ENCODE measurements around the gene RTTN.

The RTTN gene

GRCh38 chr18:70041459-70042050 lies 163.9 kb downstream of the RTTN start:
- no peak overlapping the region for H3K27ac ChIP-seq (ENCODE audit: low read length)
- no peaks in the 10 kb centered on the region for H3K9me2 ChIP-seq (replicated peaks; ENCODE audit: insufficient read depth, low read length)
- H3K36me3 ChIP-seq (replicated peaks; ENCODE audit: insufficient read depth, low read length), result no peaks in the 10 kb centered on the region
- H3K4me2 ChIP-seq (ENCODE audit: low read depth, low read length), result no peak overlapping the region
- no peak overlapping the region for H2AFZ ChIP-seq (ENCODE audit: low read length)
- no peak overlapping the region for H3K9ac ChIP-seq (ENCODE audit: low read length)
- no peak for DNase-seq
- TF ChIP-seq EZH2phosphoT487 (IDR thresholded peaks at IDR 0.05; ENCODE audit: low read length) (no peak), EZH2 (optimal IDR thresholded peaks at IDR 0.05; ENCODE audit: low read depth, low read length) (no peak)
- TF ChIP-seq, protein P1, sequence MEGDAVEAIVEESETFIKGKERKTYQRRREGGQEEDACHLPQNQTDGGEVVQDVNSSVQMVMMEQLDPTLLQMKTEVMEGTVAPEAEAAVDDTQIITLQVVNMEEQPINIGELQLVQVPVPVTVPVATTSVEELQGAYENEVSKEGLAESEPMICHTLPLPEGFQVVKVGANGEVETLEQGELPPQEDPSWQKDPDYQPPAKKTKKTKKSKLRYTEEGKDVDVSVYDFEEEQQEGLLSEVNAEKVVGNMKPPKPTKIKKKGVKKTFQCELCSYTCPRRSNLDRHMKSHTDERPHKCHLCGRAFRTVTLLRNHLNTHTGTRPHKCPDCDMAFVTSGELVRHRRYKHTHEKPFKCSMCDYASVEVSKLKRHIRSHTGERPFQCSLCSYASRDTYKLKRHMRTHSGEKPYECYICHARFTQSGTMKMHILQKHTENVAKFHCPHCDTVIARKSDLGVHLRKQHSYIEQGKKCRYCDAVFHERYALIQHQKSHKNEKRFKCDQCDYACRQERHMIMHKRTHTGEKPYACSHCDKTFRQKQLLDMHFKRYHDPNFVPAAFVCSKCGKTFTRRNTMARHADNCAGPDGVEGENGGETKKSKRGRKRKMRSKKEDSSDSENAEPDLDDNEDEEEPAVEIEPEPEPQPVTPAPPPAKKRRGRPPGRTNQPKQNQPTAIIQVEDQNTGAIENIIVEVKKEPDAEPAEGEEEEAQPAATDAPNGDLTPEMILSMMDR (IDR thresholded peaks at IDR 0.05; ENCODE audit: low read length), result no peak
- H3K79me2 ChIP-seq (ENCODE audit: low read length), result no peaks in the 10 kb centered on the region
- no peaks in the 10 kb centered on the region for H4K20me1 ChIP-seq (ENCODE audit: insufficient read depth, low read length)
- no peak overlapping the region for H3K4me3 ChIP-seq (ENCODE audit: low read length)
- H3F3A ChIP-seq (ENCODE audit: insufficient read depth, low read length), result peaks cover 14% of the 10 kb centered on the region
- H3K9me3 ChIP-seq (replicated peaks; ENCODE audit: insufficient read depth, low read length), result no peaks in the 10 kb centered on the region
- H3K27me3 ChIP-seq (replicated peaks; ENCODE audit: insufficient read depth, low read length), result no peaks in the 10 kb centered on the region
- H3K4me1 ChIP-seq (ENCODE audit: low read length), result peaks cover 18% of the 10 kb centered on the region

GRCh38 chr18:70039186-70039585 lies 166.3 kb downstream of the RTTN start:
- no peak for DNase-seq
- H3K36me3 ChIP-seq (replicated peaks; ENCODE audit: insufficient read depth, low read length), result no peaks in the 10 kb centered on the region
- H3K4me2 ChIP-seq (ENCODE audit: low read depth, low read length), result no peak overlapping the region
- no peaks in the 10 kb centered on the region for H4K20me1 ChIP-seq (ENCODE audit: insufficient read depth, low read length)
- H3K9ac ChIP-seq (ENCODE audit: low read length), result no peak overlapping the region
- no peak overlapping the region for H3K27ac ChIP-seq (ENCODE audit: low read length)
- H3K4me3 ChIP-seq (ENCODE audit: low read length), result no peak overlapping the region
- no peak overlapping the region for H2AFZ ChIP-seq (ENCODE audit: low read length)
- TF ChIP-seq, protein P1 (IDR thresholded peaks at IDR 0.05; ENCODE audit: low read length), result no peak
- TF ChIP-seq EZH2phosphoT487 (IDR thresholded peaks at IDR 0.05; ENCODE audit: low read length) (no peak), EZH2 (optimal IDR thresholded peaks at IDR 0.05; ENCODE audit: low read depth, low read length) (no peak)
- no peaks in the 10 kb centered on the region for H3K27me3 ChIP-seq (replicated peaks; ENCODE audit: insufficient read depth, low read length)
- H3F3A ChIP-seq (ENCODE audit: insufficient read depth, low read length), result peaks cover 14% of the 10 kb centered on the region
- H3K9me3 ChIP-seq (replicated peaks; ENCODE audit: insufficient read depth, low read length), result no peaks in the 10 kb centered on the region
- no peaks in the 10 kb centered on the region for H3K9me2 ChIP-seq (replicated peaks; ENCODE audit: insufficient read depth, low read length)
- peaks cover under 1% of the 10 kb centered on the region; the same call in 1 of the 2 replicates for H3K79me2 ChIP-seq (ENCODE audit: low read length)
- peaks cover 18% of the 10 kb centered on the region for H3K4me1 ChIP-seq (ENCODE audit: low read length)

- Histone ChIP-seq H4K20me1 (ENCODE audit: insufficient read depth, low read length) (no peaks in the 10 kb centered on the region), H3K4me2 (ENCODE audit: low read depth, low read length) (peak overlapping the region; percentile 30; the same call in 1 of the 2 replicates), H3K27me3 (replicated peaks; ENCODE audit: insufficient read depth, low read length) (no peaks in the 10 kb centered on the region), H3K4me1 (ENCODE audit: low read length) (peaks cover 18% of the 10 kb centered on the region), H3K79me2 (ENCODE audit: low read length) (peaks cover 3% of the 10 kb centered on the region; the same call in 1 of the 2 replicates), H3K9me2 (replicated peaks; ENCODE audit: insufficient read depth, low read length) (no peaks in the 10 kb centered on the region), H2AFZ (ENCODE audit: low read length) (peak overlapping the region; percentile 11; the same call in 1 of the 2 replicates), H3K9me3 (replicated peaks; ENCODE audit: insufficient read depth, low read length) (no peaks in the 10 kb centered on the region), H3K4me3 (ENCODE audit: low read length) (no peak overlapping the region), H3F3A (ENCODE audit: insufficient read depth, low read length) (peaks cover 14% of the 10 kb centered on the region), H3K27ac (ENCODE audit: low read length) (peak overlapping the region; percentile 84), H3K36me3 (replicated peaks; ENCODE audit: insufficient read depth, low read length) (no peaks in the 10 kb centered on the region), H3K9ac (ENCODE audit: low read length) (peak overlapping the region; percentile 22; the same call in 1 of the 2 replicates)
- DNase-seq, result peak; percentile 49
- TF ChIP-seq EZH2 (optimal IDR thresholded peaks at IDR 0.05; ENCODE audit: low read depth, low read length), result no peak
- TF ChIP-seq EZH2phosphoT487 (IDR thresholded peaks at IDR 0.05; ENCODE audit: low read length), result no peak
- TF ChIP-seq, protein P1 (IDR thresholded peaks at IDR 0.05; ENCODE audit: low read length), result no peak
These were observed 167.9 kb downstream of the RTTN start for GRCh38 chr18:70037431-70038061.
